GM12878 (cell line): Measurements from ENCODE around the gene GLMN. TPM values are rescaled to one million over a fixed set of nuclear protein-coding genes. Genes with fewer than 3 reads are reported as not detected.

ENCODE experiments used
- ATAC-seq: fragments of 200-7000 bp; cut with Tn5 transposase; 3 replicates; pipeline ENCODE4 v1.9.1; 2020; ENCODE audit warnings: mild to moderate bottlenecking, moderate library complexity
- BruUV-seq: library from RNA; stranded (reverse); fragments of 400-500 nt; replicated peaks from 2 replicates; lab custom pipeline; 2021; lab: Mats Ljungman, UMichigan
- CTCF ChIA-PET: fragments of 300-600 bp; sonication (Branson Sonifier 250); formaldehyde crosslinking; extraction: SDS; loops from one replicate; lab custom pipeline; 2021; ENCODE audit warnings: inconsistent platforms; lab: Yijun Ruan, JAX
- POLR2A ChIA-PET: fragments of 350-600 bp; formaldehyde crosslinking; extraction: SDS; loops from one replicate; lab custom pipeline; 2021; ENCODE audit warnings: inconsistent platforms; lab: Charles Lee
- RAD21 ChIA-PET: fragments of 300-600 bp; sonication (Branson Sonifier 250); formaldehyde crosslinking; loops from one replicate; lab custom pipeline; 2023; ENCODE audit warnings: antibody characterized with exemption; ENCODE audit not compliant: unreplicated experiment; lab: Charles Lee
- SMC1A ChIA-PET: fragments of 300-600 bp; sonication (Branson Sonifier 250); formaldehyde crosslinking; loops from one replicate; lab custom pipeline; 2023; ENCODE audit not compliant: unreplicated experiment, uncharacterized antibody; lab: Charles Lee
- DNase-seq: peaks from one replicate; pipeline ENCODE4 v3.0.0-alpha.2; 2011; ENCODE audit warnings: low read depth, low spot score
- FAIRE-seq: peaks from 3 replicates; lab custom pipeline; 2011; peaks lifted over from hg19 to GRCh38; lab: Jason Lieb, UNC
- H2AFZ ChIP-seq: 2 replicates; pipeline ENCODE4 v1.6.0; 2011; ENCODE audit warnings: low read depth, low read length, control low read depth; ENCODE audit not compliant: control insufficient read depth
- H3K27ac ChIP-seq: 2 replicates; pipeline ENCODE4 v1.5.1; 2011; ENCODE audit warnings: control low read depth; ENCODE audit not compliant: control insufficient read depth, insufficient read depth
- H3K27me3 ChIP-seq, 2 experiments: replicated peaks in 1 of 2; 2 replicates each; pipeline versions ENCODE4 v1.6.0 to v1.6.1; 2011; ENCODE audit warnings: low read length in 1 of 2; ENCODE audit not compliant: control insufficient read depth in 2 of 2, insufficient read depth in 2 of 2
- H3K36me3 ChIP-seq, 2 experiments: 2 replicates each; pipeline ENCODE4 v1.5.1; 2011; ENCODE audit warnings: low read length in 1 of 2; ENCODE audit not compliant: control insufficient read depth in 2 of 2, insufficient read depth in 2 of 2
- H3K4me1 ChIP-seq: 2 replicates; pipeline ENCODE4 v1.6.1; 2011; ENCODE audit warnings: mild to moderate bottlenecking, low read length, moderate library complexity, mixed read lengths; ENCODE audit not compliant: control insufficient read depth, insufficient read depth
- H3K4me2 ChIP-seq: 2 replicates; pipeline ENCODE4 v1.6.0; 2011; ENCODE audit warnings: control low read depth; ENCODE audit not compliant: control insufficient read depth, insufficient read depth
- H3K4me3 ChIP-seq: fragments of 200-600 bp; sonication (generic); 2 replicates; pipeline ENCODE4 v1.5.1; 2016
- H3K79me2 ChIP-seq: 2 replicates; pipeline ENCODE4 v1.6.0; 2011; ENCODE audit warnings: low read length; ENCODE audit not compliant: control insufficient read depth, insufficient read depth
- H3K9ac ChIP-seq: 2 replicates; pipeline ENCODE4 v1.8.0; 2011; ENCODE audit warnings: low read length, control low read depth, mixed read lengths; ENCODE audit not compliant: control insufficient read depth, insufficient read depth
- H3K9me3 ChIP-seq: replicated peaks from 3 replicates; pipeline ENCODE4 v1.5.1; 2011; ENCODE audit warnings: mild to moderate bottlenecking, low read length; ENCODE audit not compliant: control insufficient read depth, insufficient read depth
- H4K20me1 ChIP-seq: 2 replicates; pipeline ENCODE4 v1.6.0; 2011; ENCODE audit not compliant: control insufficient read depth, insufficient read depth
- BCL11A ChIP-seq: IDR thresholded peaks from 2 replicates; pipeline ENCODE4 v1.6.1; 2011; ENCODE audit warnings: low read depth, low read length
- CREM ChIP-seq: IDR thresholded peaks from 2 replicates; pipeline ENCODE4 v1.6.1; 2014; ENCODE audit warnings: antibody characterized with exemption, low read depth
- EED ChIP-seq: sonication (generic); IDR thresholded peaks from 2 replicates; pipeline ENCODE4 v1.6.1; 2016; ENCODE audit warnings: antibody characterized with exemption, low read depth
- GABPA ChIP-seq: IDR thresholded peaks from 2 replicates; pipeline ENCODE4 v1.6.1; 2014; ENCODE audit warnings: antibody characterized with exemption, low read depth, mild to moderate bottlenecking, inconsistent platforms
- MTA3 ChIP-seq: IDR thresholded peaks from 2 replicates; pipeline ENCODE4 v1.6.1; 2012; ENCODE audit warnings: low read length, inconsistent platforms, borderline replicate concordance
- NRF1 ChIP-seq: conservative IDR thresholded peaks from 2 replicates; pipeline ENCODE4 v1.6.1; 2011; ENCODE audit warnings: mild to moderate bottlenecking, low read depth, low read length, improper control_type of control experiment
- PML ChIP-seq: IDR thresholded peaks from 2 replicates; pipeline ENCODE4 v1.6.1; 2012; ENCODE audit warnings: low read length, inconsistent platforms
- RUNX3 ChIP-seq: IDR thresholded peaks from 2 replicates; pipeline ENCODE4 v1.6.1; 2012; ENCODE audit warnings: low read length, inconsistent platforms
- SP1 ChIP-seq: IDR thresholded peaks from one replicate; pipeline ENCODE4 v1.6.1; 2011; ENCODE audit warnings: low read depth, low read length
- SUPT20H ChIP-seq: IDR thresholded peaks from 2 replicates; pipeline ENCODE4 v1.6.1; 2011; ENCODE audit warnings: low read depth, mild to moderate bottlenecking, low read length, moderate library complexity, borderline replicate concordance; ENCODE audit not compliant: control insufficient read depth
- TCF7 ChIP-seq: IDR thresholded peaks from 2 replicates; pipeline ENCODE4 v1.6.1; 2014; ENCODE audit warnings: antibody characterized with exemption, borderline replicate concordance
- ZNF274 ChIP-seq: IDR thresholded peaks from one replicate; pipeline ENCODE4 v1.8.0; 2011; ENCODE audit not compliant: insufficient read length, insufficient read depth
- WGBS: methylation state at CpG from one replicate; pipeline ENCODE4 v1.1.6; 2016; ENCODE audit warnings: low lambda C conversion rate; ENCODE audit not compliant: insufficient replicate concordance, insufficient coverage; ENCODE audit errors: missing lambda C conversion rate; 5-methylcytosine and 5-hydroxymethylcytosine counted together
- in situ Hi-C: fragments of 300-500 bp; cut with MboI; formaldehyde crosslinking; loops from 9 replicates; pipeline ENCODE4 v1.14.3; 2018; ENCODE audit warnings: mixed read lengths
- intact Hi-C: fragments of 100-400 bp; cut with micrococcal nuclease; formaldehyde crosslinking; loops from one replicate; pipeline ENCODE4 v1.14.2; 2022; ENCODE audit not compliant: unreplicated experiment
- polyA plus RNA-seq, 11 experiments: library from polyadenylated mRNA; depleted of rRNA in 4 of 11; unstranded in 6 of 11; stranded (reverse) in 5 of 11; fragments of >200 nt; fragmentation: Nextera tagmentation in 4 of 11; fragmentation: Illumina TruSeq in 1 of 11; extraction: Ambion mirVana in 4 of 11; extraction: Trizol in 1 of 11; gene quantifications; 1 replicate in 1 of 11; 2 replicates in 10 of 11; pipeline versions ENCODE4 v1.2.1 to v1.2.3, GENCODE V29; 2011 to 2016; ENCODE audit warnings: inconsistent platforms in 2 of 11, missing spikeins in 2 of 11, low read depth in 1 of 11
- total RNA-seq, 4 experiments: library from RNA; depleted of rRNA in 3 of 4; stranded (reverse); fragments of >200 nt in 3 of 4; fragmentation: Illumina TruSeq in 1 of 4; extraction: Trizol in 1 of 4; gene quantifications; 2 replicates each; pipeline versions ENCODE4 v1.2.1 to v1.2.3, GENCODE V29; 2013 to 2021
- TF ChIP-seq, protein P1 (sequence below): fragments of 450-650 bp; IDR thresholded peaks from 2 replicates; pipeline ENCODE4 v1.6.1; 2017; ENCODE audit warnings: mild to moderate bottlenecking, moderate library complexity

The GLMN gene
- total and polyA plus RNA-seq, 10 of the 15 experiments (the other 5 are each of a cell fraction or from before 2014, with no cell fraction given) = 11.5 to 33.7 (median 16.7) TPM

DNA sequence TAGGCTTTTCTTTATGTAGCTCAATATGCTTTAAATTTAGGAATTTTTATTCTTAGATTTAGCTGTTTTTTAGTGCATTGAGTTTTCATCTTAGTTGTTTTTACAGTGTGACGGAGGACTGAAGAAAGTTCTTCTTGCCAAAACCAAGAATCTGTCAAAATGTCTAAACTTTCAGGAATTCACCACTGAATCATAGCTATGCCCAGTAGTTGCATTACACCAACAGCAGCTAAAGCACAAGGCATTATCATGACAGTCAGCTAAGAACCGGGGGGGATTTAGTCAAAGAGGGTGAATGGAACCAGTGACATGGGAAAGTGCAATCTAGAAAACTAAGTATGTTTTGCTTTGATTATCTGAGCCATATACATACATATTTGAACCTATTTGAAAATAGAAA, 87.6 kb downstream of the GLMN start:
- H3K4me1 ChIP-seq = no peaks in the 10 kb centered on the region
- H3K27me3 ChIP-seq = no peaks in the 10 kb centered on the region
- ATAC-seq (no peak), FAIRE-seq (no peak)
- in situ Hi-C loops = no loop called here
- ChIA-PET POLR2A (no interaction called here), RAD21 (no interaction called here)
- no peaks in the 10 kb centered on the region for H3K36me3 ChIP-seq
- H3K9ac ChIP-seq = no peak overlapping the region
- TF ChIP-seq NRF1 (no peak), SUPT20H (no peak), PML (no peak), GABPA (no peak), SP1 (no peak), MTA3 (no peak), CREM (no peak), EED (no peak), RUNX3 (no peak), BCL11A (no peak), TCF7 (no peak), ZNF274 (no peak)
- TF ChIP-seq, protein P1, sequence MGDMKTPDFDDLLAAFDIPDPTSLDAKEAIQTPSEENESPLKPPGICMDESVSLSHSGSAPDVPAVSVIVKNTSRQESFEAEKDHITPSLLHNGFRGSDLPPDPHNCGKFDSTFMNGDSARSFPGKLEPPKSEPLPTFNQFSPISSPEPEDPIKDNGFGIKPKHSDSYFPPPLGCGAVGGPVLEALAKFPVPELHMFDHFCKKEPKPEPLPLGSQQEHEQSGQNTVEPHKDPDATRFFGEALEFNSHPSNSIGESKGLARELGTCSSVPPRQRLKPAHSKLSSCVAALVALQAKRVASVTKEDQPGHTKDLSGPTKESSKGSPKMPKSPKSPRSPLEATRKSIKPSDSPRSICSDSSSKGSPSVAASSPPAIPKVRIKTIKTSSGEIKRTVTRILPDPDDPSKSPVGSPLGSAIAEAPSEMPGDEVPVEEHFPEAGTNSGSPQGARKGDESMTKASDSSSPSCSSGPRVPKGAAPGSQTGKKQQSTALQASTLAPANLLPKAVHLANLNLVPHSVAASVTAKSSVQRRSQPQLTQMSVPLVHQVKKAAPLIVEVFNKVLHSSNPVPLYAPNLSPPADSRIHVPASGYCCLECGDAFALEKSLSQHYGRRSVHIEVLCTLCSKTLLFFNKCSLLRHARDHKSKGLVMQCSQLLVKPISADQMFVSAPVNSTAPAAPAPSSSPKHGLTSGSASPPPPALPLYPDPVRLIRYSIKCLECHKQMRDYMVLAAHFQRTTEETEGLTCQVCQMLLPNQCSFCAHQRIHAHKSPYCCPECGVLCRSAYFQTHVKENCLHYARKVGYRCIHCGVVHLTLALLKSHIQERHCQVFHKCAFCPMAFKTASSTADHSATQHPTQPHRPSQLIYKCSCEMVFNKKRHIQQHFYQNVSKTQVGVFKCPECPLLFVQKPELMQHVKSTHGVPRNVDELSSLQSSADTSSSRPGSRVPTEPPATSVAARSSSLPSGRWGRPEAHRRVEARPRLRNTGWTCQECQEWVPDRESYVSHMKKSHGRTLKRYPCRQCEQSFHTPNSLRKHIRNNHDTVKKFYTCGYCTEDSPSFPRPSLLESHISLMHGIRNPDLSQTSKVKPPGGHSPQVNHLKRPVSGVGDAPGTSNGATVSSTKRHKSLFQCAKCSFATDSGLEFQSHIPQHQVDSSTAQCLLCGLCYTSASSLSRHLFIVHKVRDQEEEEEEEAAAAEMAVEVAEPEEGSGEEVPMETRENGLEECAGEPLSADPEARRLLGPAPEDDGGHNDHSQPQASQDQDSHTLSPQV = no peak
- TF ChIP-seq, all 136 proteins: peak for 0
- ChIA-PET CTCF (no interaction called here), SMC1A (interaction anchor here (0.5 to 1.4 kb wide), 3 partner anchors 42 to 522 kb away, joined by 3 read pairs; no protein-coding TSS in a partner anchor)
- BruUV-seq = no TSS peak
- no peak for DNase-seq
- Histone ChIP-seq H3K9me3 (no peaks in the 10 kb centered on the region), H3K4me2 (no peak overlapping the region), H4K20me1 (no peaks in the 10 kb centered on the region), H2AFZ (no peak overlapping the region), H3K79me2 (no peaks in the 10 kb centered on the region), H3K27ac (no peak overlapping the region), H3K4me3 (no peak overlapping the region)
- 66% methylated on average over 2 of the region's 2 CpGs for WGBS
- intact Hi-C loops = no loop called here
